H9 (cell line): ENCODE measurements around the gene ATP7B. TPM values are rescaled to one million over a fixed set of nuclear protein-coding genes. Genes with fewer than 3 reads are reported as not detected.

Source experiments
- DNase-seq: peaks from one replicate; pipeline ENCODE4 v3.0.0-alpha.2; 2017
- H2AFZ ChIP-seq: one replicate; pipeline ENCODE4 v1.6.1; 2013; ENCODE audit warnings: mild to moderate bottlenecking, low read length, control low read depth, moderate library complexity
- H2AK5ac ChIP-seq: 2 replicates; pipeline ENCODE4 v1.6.1; 2013; ENCODE audit warnings: low read length, control low read depth, mixed read lengths; ENCODE audit not compliant: insufficient read length
- H2BK120ac ChIP-seq: one replicate; pipeline ENCODE4 v1.6.1; 2013; ENCODE audit warnings: low read depth, mild to moderate bottlenecking, low read length, control low read depth, inconsistent platforms; ENCODE audit not compliant: poor library complexity, severe bottlenecking
- H2BK12ac ChIP-seq: 2 replicates; pipeline ENCODE4 v1.6.1; 2013; ENCODE audit warnings: low read length, control low read depth, mixed read lengths, low read depth; ENCODE audit not compliant: insufficient read length
- H2BK15ac ChIP-seq: 2 replicates; pipeline ENCODE4 v1.6.1; 2013; ENCODE audit warnings: low read depth, low read length, control low read depth
- H2BK20ac ChIP-seq: one replicate; pipeline ENCODE4 v1.6.1; 2013; ENCODE audit warnings: low read depth, mild to moderate bottlenecking, low read length, control low read depth, inconsistent platforms; ENCODE audit not compliant: poor library complexity, severe bottlenecking
- H2BK5ac ChIP-seq: 2 replicates; pipeline ENCODE4 v1.6.1; 2013; ENCODE audit warnings: low read length, control low read depth, mixed read lengths; ENCODE audit not compliant: insufficient read length
- H3K14ac ChIP-seq: 2 replicates; pipeline ENCODE4 v1.6.1; 2013; ENCODE audit warnings: low read length, control low read depth; ENCODE audit not compliant: insufficient read depth
- H3K18ac ChIP-seq: 2 replicates; pipeline ENCODE4 v1.6.1; 2013; ENCODE audit warnings: low read depth, mild to moderate bottlenecking, mixed read lengths, low read length, control low read depth; ENCODE audit not compliant: insufficient read length
- H3K23ac ChIP-seq: 2 replicates; pipeline ENCODE4 v1.6.1; 2013; ENCODE audit warnings: low read length, control low read depth, mixed read lengths, low read depth; ENCODE audit not compliant: insufficient read length
- H3K23me2 ChIP-seq: 2 replicates; pipeline ENCODE4 v1.6.1; 2013; ENCODE audit warnings: low read depth, mild to moderate bottlenecking, mixed read lengths, low read length, control low read depth; ENCODE audit not compliant: insufficient read length, poor library complexity, severe bottlenecking
- H3K27ac ChIP-seq: 2 replicates; pipeline ENCODE4 v1.5.1; 2013; ENCODE audit warnings: low read length, control low read depth, mixed read lengths, low read depth; ENCODE audit not compliant: insufficient read length
- H3K27me3 ChIP-seq: 2 replicates; pipeline ENCODE4 v1.6.1; 2013; ENCODE audit warnings: low read length, control low read depth, inconsistent platforms; ENCODE audit not compliant: insufficient read depth
- H3K4ac ChIP-seq: 2 replicates; pipeline ENCODE4 v1.6.1; 2013; ENCODE audit warnings: low read depth, mild to moderate bottlenecking, control low read depth, inconsistent platforms, low read length, moderate library complexity
- H3K4me1 ChIP-seq: 2 replicates; pipeline ENCODE4 v1.6.1; 2013; ENCODE audit warnings: low read length, control low read depth, inconsistent platforms; ENCODE audit not compliant: insufficient read depth
- H3K4me2 ChIP-seq: 2 replicates; pipeline ENCODE4 v1.6.1; 2013; ENCODE audit warnings: low read length, control low read depth, mixed read lengths; ENCODE audit not compliant: insufficient read length, insufficient read depth
- H3K56ac ChIP-seq: 2 replicates; pipeline ENCODE4 v1.6.1; 2013; ENCODE audit warnings: low read depth, mild to moderate bottlenecking, mixed read lengths, low read length, control low read depth; ENCODE audit not compliant: insufficient read length
- H3K79me1 ChIP-seq: 2 replicates; pipeline ENCODE4 v1.6.1; 2013; ENCODE audit warnings: low read depth, mild to moderate bottlenecking, moderate library complexity, low read length, control low read depth, inconsistent platforms; ENCODE audit not compliant: insufficient read depth, poor library complexity, severe bottlenecking
- H3K79me2 ChIP-seq: 2 replicates; pipeline ENCODE4 v1.6.1; 2013; ENCODE audit warnings: low read length, control low read depth, inconsistent platforms; ENCODE audit not compliant: insufficient read depth
- H3K9ac ChIP-seq: 2 replicates; pipeline ENCODE4 v1.6.1; 2013; ENCODE audit warnings: low read length, control low read depth, mixed read lengths; ENCODE audit not compliant: insufficient read length; ENCODE audit errors: extremely low read depth
- H3K9me3 ChIP-seq: one replicate; pipeline ENCODE4 v1.6.1; 2013; ENCODE audit warnings: low read depth, low read length, inconsistent platforms; ENCODE audit not compliant: control insufficient read depth
- H3T11ph ChIP-seq: one replicate; pipeline ENCODE4 v1.6.1; 2013; ENCODE audit warnings: mild to moderate bottlenecking, low read length, control low read depth, inconsistent platforms
- H4K20me1 ChIP-seq: one replicate; pipeline ENCODE4 v1.6.1; 2013; ENCODE audit not compliant: control insufficient read depth, insufficient read length, insufficient read depth
- H4K5ac ChIP-seq: 2 replicates; pipeline ENCODE4 v1.6.1; 2013; ENCODE audit warnings: low read depth, mild to moderate bottlenecking, mixed read lengths, low read length, control low read depth; ENCODE audit not compliant: insufficient read length
- H4K8ac ChIP-seq: replicated peaks from 2 replicates; pipeline ENCODE4 v1.6.1; 2013; ENCODE audit warnings: low read length, control low read depth, mixed read lengths, low read depth; ENCODE audit not compliant: insufficient read length
- H4K91ac ChIP-seq: 2 replicates; pipeline ENCODE4 v1.6.1; 2013; ENCODE audit warnings: low read depth, mild to moderate bottlenecking, moderate library complexity, mixed read lengths, low read length, control low read depth; ENCODE audit not compliant: insufficient read length
- H3K27ac Mint-ChIP-seq, 3 experiments: 2 replicates in 2 of 3; 3 replicates in 1 of 3; pipeline ENCODE4 v1.8.0; 2020 to 2021; ENCODE audit warnings: mixed read lengths in 3 of 3, mild to moderate bottlenecking in 1 of 3, moderate library complexity in 1 of 3
- H3K27me3 Mint-ChIP-seq: 2 replicates; pipeline ENCODE4 v1.8.0; 2021; ENCODE audit warnings: low read depth, mild to moderate bottlenecking, moderate library complexity, mixed read lengths
- H3K36me3 Mint-ChIP-seq, 3 experiments: 2 replicates in 2 of 3; 3 replicates in 1 of 3; pipeline ENCODE4 v1.8.0; 2020 to 2021; ENCODE audit warnings: low read depth in 3 of 3, mixed read lengths in 3 of 3; ENCODE audit not compliant: insufficient read depth in 1 of 3
- H3K4me1 Mint-ChIP-seq, 2 experiments: 2 replicates each; pipeline ENCODE4 v1.8.0; 2020; ENCODE audit warnings: mixed read lengths in 2 of 2
- H3K4me3 Mint-ChIP-seq, 2 experiments: 2 replicates in 1 of 2; 3 replicates in 1 of 2; pipeline ENCODE4 v1.8.0; 2020 to 2021; ENCODE audit warnings: mild to moderate bottlenecking in 2 of 2, mixed read lengths in 2 of 2, moderate library complexity in 1 of 2
- H3K9me3 Mint-ChIP-seq, 2 experiments: 2 replicates in 1 of 2; 3 replicates in 1 of 2; pipeline ENCODE4 v1.8.0; 2020; ENCODE audit warnings: mild to moderate bottlenecking in 2 of 2, mixed read lengths in 2 of 2, moderate library complexity in 1 of 2
- WGBS: extraction: QIAGEN DNeasy Blood & Tissue Kit; methylation state at CpG from one replicate; pipeline ENCODE4 v1.1.7; 2013; ENCODE audit warnings: missing lambda C conversion rate, low lambda C conversion rate, mixed read lengths; ENCODE audit not compliant: insufficient read length; ENCODE audit errors: extremely low coverage; 5-methylcytosine and 5-hydroxymethylcytosine counted together
- total RNA-seq: library from RNA; stranded (reverse); gene quantifications from 2 replicates; pipeline ENCODE4 v1.2.1, GENCODE V29; 2021
- TF ChIP-seq, protein P1 (sequence below): fragments of 200-600 bp; sonication (generic); conservative IDR thresholded peaks from 3 replicates; pipeline ENCODE4 v1.8.0; 2021; ENCODE audit warnings: antibody characterized with exemption, mild to moderate bottlenecking

ATP7B gene
- total RNA-seq, 1 experiment from 2014 or later: 5.8 TPM

DNA sequence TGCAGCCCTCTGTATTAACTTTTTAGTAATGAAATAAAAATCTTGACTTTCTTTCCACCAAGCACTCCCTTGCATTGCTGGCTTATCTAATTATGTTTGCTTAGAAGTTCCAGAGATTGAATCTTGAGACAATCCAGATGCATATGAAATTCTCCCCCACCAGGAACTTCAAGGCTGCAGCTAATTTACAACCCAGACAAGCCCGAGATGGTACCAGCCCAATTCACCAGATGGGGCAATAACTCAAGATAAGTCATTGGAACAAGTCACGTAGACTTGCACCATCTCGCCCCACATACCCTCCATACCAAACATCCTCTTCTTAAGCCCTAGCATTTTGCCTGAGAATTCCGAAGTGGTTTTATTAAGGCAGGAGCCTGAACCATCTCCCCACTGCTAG lies 42.2 kb upstream of the ATP7B start:
- Histone ChIP-seq H2AK5ac (no peak overlapping the region), H3K23me2 (no peaks in the 10 kb centered on the region), H3K9me3 (no peaks in the 10 kb centered on the region), H4K5ac (no peak overlapping the region), H2BK5ac (no peak overlapping the region), H2BK12ac (no peak overlapping the region), H2BK20ac (no peak overlapping the region), H3K27ac (no peak overlapping the region), H2AFZ (no peak overlapping the region), H3K4me2 (no peak overlapping the region), H3K79me1 (no peaks in the 10 kb centered on the region), H4K20me1 (no peaks in the 10 kb centered on the region), H3K56ac (no peak overlapping the region), H4K8ac (no peak overlapping the region), H3K4me1 (no peaks in the 10 kb centered on the region), H2BK120ac (no peak overlapping the region), H3K79me2 (no peaks in the 10 kb centered on the region), H3K14ac (no peak overlapping the region), H3T11ph (no peak overlapping the region), H3K23ac (no peak overlapping the region), H2BK15ac (no peak overlapping the region), H3K27me3 (no peaks in the 10 kb centered on the region), H4K91ac (no peak overlapping the region), H3K4ac (no peak overlapping the region), H3K18ac (no peak overlapping the region), H3K9ac (no peak overlapping the region)
- Mint-ChIP-seq H3K36me3 (no peaks in the 10 kb centered on the region), H3K4me1 (peaks cover 14% of the 10 kb centered on the region in 2 experiments), H3K4me3 (no peak overlapping the region), H3K27ac (no peak overlapping the region), H3K27me3 (no peaks in the 10 kb centered on the region), H3K9me3 (peaks cover 0 to 2% of the 10 kb centered on the region in 2 experiments; a peak in 3 of 5 replicates)
- no peak for DNase-seq
- TF ChIP-seq, protein P1, sequence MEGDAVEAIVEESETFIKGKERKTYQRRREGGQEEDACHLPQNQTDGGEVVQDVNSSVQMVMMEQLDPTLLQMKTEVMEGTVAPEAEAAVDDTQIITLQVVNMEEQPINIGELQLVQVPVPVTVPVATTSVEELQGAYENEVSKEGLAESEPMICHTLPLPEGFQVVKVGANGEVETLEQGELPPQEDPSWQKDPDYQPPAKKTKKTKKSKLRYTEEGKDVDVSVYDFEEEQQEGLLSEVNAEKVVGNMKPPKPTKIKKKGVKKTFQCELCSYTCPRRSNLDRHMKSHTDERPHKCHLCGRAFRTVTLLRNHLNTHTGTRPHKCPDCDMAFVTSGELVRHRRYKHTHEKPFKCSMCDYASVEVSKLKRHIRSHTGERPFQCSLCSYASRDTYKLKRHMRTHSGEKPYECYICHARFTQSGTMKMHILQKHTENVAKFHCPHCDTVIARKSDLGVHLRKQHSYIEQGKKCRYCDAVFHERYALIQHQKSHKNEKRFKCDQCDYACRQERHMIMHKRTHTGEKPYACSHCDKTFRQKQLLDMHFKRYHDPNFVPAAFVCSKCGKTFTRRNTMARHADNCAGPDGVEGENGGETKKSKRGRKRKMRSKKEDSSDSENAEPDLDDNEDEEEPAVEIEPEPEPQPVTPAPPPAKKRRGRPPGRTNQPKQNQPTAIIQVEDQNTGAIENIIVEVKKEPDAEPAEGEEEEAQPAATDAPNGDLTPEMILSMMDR: no peak
- WGBS: no CpG with 5 or more reads among the region's 4 CpGs
